Cardiac fibroblast (primary cell): ENCODE measurements around the gene CD40LG.

Source experiments
- DNase-seq, 2 donors: peaks; one replicate each; pipeline versions ENCODE4 v3.0.0 to v3.0.0-alpha.2; 2010; ENCODE audit warnings: low read depth in 2 of 2
- H3K4me3 ChIP-seq, 2 donors: replicated peaks in 1 of 2; 1 replicate in 1 of 2; 2 replicates in 1 of 2; pipeline ENCODE4 v1.5.1; 2011; ENCODE audit warnings: low read depth in 2 of 2, low read length in 2 of 2, mild to moderate bottlenecking in 2 of 2, moderate library complexity in 1 of 2
- TF ChIP-seq, protein P1 (sequence below): IDR thresholded peaks from one replicate; pipeline ENCODE4 v1.5.1; 2011; ENCODE audit warnings: low read depth, mild to moderate bottlenecking, low read length, inconsistent platforms

CD40LG gene

DNA sequence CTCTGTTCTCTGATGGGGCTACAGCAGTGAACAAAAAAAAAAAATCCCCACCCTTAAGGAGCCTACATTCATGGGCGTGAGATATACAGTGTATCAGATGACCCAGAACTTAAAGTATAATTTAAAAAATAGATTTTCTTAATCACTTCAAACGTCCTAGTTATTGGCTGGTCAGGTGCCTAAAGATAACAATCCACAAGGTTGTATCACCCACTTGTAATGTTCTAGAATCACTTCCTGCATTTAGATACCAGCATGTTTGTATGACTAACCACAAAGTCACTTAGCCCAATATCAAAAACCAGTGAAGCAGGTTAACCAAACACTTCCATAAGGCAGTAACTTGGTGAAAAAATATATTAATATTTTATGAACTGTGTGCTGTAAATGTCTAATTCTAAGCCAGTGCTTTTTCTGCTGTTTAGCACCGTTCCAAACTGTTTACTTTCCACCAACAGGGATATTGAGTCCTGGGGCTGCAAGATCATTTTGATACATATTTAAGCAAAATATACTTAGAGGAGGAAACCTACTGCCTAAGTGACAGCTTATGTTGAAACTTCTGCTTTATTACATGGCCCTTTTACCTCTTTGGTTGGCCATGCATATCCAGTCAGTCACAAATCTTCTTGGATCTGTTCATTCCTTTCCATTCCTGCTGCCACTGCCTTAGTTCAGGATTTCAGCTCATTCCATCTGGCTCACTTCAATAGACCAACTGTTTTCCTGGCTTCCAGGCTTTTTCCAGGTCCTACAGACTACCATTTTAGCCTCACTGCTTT is 43.3 kb downstream of the CD40LG start:
- TF ChIP-seq, protein P1, sequence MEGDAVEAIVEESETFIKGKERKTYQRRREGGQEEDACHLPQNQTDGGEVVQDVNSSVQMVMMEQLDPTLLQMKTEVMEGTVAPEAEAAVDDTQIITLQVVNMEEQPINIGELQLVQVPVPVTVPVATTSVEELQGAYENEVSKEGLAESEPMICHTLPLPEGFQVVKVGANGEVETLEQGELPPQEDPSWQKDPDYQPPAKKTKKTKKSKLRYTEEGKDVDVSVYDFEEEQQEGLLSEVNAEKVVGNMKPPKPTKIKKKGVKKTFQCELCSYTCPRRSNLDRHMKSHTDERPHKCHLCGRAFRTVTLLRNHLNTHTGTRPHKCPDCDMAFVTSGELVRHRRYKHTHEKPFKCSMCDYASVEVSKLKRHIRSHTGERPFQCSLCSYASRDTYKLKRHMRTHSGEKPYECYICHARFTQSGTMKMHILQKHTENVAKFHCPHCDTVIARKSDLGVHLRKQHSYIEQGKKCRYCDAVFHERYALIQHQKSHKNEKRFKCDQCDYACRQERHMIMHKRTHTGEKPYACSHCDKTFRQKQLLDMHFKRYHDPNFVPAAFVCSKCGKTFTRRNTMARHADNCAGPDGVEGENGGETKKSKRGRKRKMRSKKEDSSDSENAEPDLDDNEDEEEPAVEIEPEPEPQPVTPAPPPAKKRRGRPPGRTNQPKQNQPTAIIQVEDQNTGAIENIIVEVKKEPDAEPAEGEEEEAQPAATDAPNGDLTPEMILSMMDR: no peak
- H3K4me3 ChIP-seq: no peak overlapping the region
- DNase-seq: peak in 1 of 2 donors; percentile 20

DNA sequence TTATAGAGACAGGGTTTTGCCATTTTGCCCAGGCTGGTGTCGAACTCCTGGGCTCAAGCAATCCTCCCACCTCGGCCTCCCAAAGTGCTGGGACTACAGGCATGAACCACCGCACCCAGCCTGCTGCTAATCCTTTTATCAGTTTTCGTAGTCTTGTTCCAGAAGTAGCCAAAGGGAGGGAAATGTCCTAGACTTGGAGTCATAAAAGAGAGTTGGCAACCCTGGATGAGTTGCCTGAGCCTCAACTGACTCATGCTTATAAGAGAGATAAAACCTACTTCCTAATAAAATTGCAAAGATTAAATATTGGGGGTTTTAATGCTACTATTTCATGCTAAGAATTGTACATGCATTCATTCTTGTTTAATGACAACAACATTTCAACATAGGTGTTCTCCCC is 44.3 kb downstream of the CD40LG start:
- no peak overlapping the region for H3K4me3 ChIP-seq
- TF ChIP-seq, protein P1: no peak
- peak; percentile 15 to 26 for DNase-seq

DNA sequence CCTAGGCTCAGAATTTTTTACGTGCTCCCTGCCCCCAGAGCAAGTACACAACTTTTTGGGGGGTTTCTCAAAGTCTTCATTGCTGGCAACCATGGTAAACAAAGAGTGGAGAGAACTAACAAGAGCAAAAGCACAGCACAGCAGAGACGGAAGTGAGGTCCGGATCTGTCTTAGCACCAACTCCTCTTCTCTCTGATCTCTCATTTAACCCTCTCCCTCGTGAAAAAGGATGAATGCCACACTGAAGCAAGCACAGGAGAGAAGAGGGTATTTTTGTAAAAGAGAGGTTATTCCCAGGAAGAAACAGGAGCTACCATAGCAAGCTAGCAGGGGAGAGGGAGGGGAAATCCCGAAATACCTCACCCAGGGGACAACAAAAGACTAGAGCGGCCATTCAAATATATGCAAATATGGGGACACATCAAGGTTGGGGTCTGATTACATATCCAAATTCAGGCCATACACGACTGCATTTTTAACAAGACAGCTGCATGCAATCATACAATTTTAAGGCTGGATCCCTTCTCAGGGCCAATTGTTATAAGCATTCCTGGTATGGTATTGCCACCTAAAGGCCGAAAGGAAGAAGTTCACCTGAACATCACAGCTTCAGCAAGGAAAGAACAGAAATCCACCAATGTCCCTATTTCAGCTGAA is 46.6 kb downstream of the CD40LG start:
- no peak overlapping the region for H3K4me3 ChIP-seq
- DNase-seq: peak; percentile 71 to 73

DNA sequence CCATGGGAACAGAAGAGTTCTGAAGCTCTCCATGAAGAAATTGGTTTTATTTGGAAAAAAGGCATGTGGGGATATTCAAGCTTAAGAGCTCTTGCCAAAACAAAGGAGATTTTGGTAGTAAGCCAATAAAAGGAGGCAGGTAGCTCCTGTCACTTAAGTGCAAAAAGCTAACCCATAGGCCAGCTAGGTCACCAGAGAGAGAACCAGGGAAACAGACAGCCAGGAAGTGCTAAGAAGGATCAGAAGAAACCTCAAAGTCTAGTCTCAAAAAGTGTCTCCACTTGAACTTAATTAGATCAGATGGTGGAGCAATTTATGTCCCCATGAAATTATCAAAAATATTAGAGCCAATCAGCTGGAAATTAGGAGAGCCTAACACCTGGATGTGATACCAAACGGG is 49.2 kb downstream of the CD40LG start:
- DNase-seq: no peak
- H3K4me3 ChIP-seq: no peak overlapping the region
- TF ChIP-seq, protein P1: no peak

More for the DNA sequence above, 46.6 kb downstream of the CD40LG start:
- TF ChIP-seq, protein P1: peak; percentile 48

DNA sequence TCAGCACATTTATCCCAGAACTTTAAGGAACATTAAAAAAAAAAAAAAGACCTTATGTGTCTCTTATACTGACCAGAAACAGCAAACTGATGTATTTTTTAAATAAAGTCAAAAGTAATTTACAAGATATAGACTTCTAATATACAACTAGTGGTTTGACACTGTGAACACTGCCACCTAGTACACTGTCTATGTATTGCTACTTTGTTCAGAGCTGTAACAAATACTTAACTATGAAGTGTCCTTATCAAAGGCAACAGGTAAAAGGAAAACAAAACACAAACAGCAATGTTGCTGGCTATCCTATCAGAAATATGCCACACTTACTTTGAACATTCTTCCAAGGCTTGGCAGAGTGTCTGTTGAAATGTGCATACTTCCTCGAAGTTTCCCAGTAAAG is 60.4 kb downstream of the CD40LG start:
- no peak overlapping the region for H3K4me3 ChIP-seq
- DNase-seq: peak; percentile 15 to 16
- TF ChIP-seq, protein P1: peak; percentile 36
